Panc1 (cell line): ENCODE results near the gene GVQW3. TPM values are rescaled to one million over a fixed set of nuclear protein-coding genes. Genes with fewer than 3 reads are reported as not detected.

Source experiments
- ATAC-seq: fragments of 200-7000 bp; cut with Tn5 transposase; 2 replicates; pipeline ENCODE4 v1.9.1; 2020; ENCODE audit warnings: mild to moderate bottlenecking, moderate library complexity
- BruUV-seq: library from RNA; stranded (reverse); fragments of 400-500 nt; replicated peaks from 2 replicates; lab custom pipeline; 2021; lab: Mats Ljungman, UMichigan
- CTCF ChIA-PET: fragments of 300-600 bp; sonication (Branson Sonifier 250); formaldehyde crosslinking; loops from one replicate; lab custom pipeline; 2022; ENCODE audit warnings: antibody characterized with exemption; lab: Charles Lee
- POLR2A ChIA-PET: fragments of 300-600 bp; sonication (Branson Sonifier 250); formaldehyde crosslinking; loops from one replicate; lab custom pipeline; 2022; ENCODE audit warnings: antibody characterized with exemption; lab: Charles Lee
- DNase-seq: peaks from one replicate; pipeline ENCODE4 v3.0.0-alpha.2; 2010; ENCODE audit warnings: low read depth, low spot score
- H3K27ac ChIP-seq: 2 replicates; pipeline ENCODE4 v1.5.1; 2011; ENCODE audit warnings: mild to moderate bottlenecking, low read length, inconsistent platforms
- H3K27me3 ChIP-seq: fragments of 200-500 bp; sonication (Bioruptor generic); 2 replicates; pipeline ENCODE4 v1.6.0; 2014; ENCODE audit warnings: low read length, inconsistent platforms; ENCODE audit not compliant: control insufficient read depth, insufficient read depth
- H3K36me3 ChIP-seq: fragments of 200-500 bp; sonication (Bioruptor generic); 2 replicates; pipeline ENCODE4 v1.5.1; 2014; ENCODE audit warnings: inconsistent platforms, mild to moderate bottlenecking, low read length, moderate library complexity; ENCODE audit not compliant: control insufficient read depth, insufficient read depth
- H3K4me1 ChIP-seq: 2 replicates; pipeline ENCODE4 v1.5.1; 2011; ENCODE audit warnings: inconsistent platforms, mild to moderate bottlenecking, low read length, moderate library complexity; ENCODE audit not compliant: control insufficient read depth, insufficient read depth
- H3K4me3 ChIP-seq, 2 experiments: 2 replicates each; pipeline ENCODE4 v1.5.1; 2011 to 2012; ENCODE audit warnings: low read depth in 2 of 2, low read length in 2 of 2, mild to moderate bottlenecking in 2 of 2, inconsistent platforms in 1 of 2, moderate library complexity in 1 of 2
- H3K9me3 ChIP-seq: fragments of 200-500 bp; sonication (Bioruptor generic); 2 replicates; pipeline ENCODE4 v1.5.1; 2014; ENCODE audit warnings: low read depth, mild to moderate bottlenecking, inconsistent platforms, low read length, moderate library complexity; ENCODE audit not compliant: control insufficient read depth, insufficient read depth
- POLR2AphosphoS5 ChIP-seq: IDR thresholded peaks from 2 replicates; pipeline ENCODE4 v1.6.1; 2012; ENCODE audit warnings: mild to moderate bottlenecking, low read depth, low read length, moderate library complexity
- SIN3A ChIP-seq: IDR thresholded peaks from 2 replicates; pipeline ENCODE4 v1.6.1; 2012; ENCODE audit warnings: low read depth, mild to moderate bottlenecking, low read length, moderate library complexity, borderline replicate concordance; ENCODE audit not compliant: insufficient read depth
- TCF7L2 ChIP-seq: IDR thresholded peaks from 2 replicates; pipeline ENCODE4 v1.6.1; 2011; ENCODE audit warnings: mild to moderate bottlenecking, low read depth, low read length, inconsistent platforms
- in situ Hi-C: cut with HindIII; loops from 2 replicates; pipeline ENCODE4 v1.10.0; 2016; ENCODE audit warnings: low sequenced_read_pairs, low pct_unique_long_range_greater_than_20kb
- intact Hi-C: fragments of 100-400 bp; cut with micrococcal nuclease; formaldehyde crosslinking; loops from one replicate; pipeline ENCODE4 v1.10.0; 2022; ENCODE audit not compliant: unreplicated experiment
- total RNA-seq: library from RNA; stranded (reverse); gene quantifications from one replicate; pipeline ENCODE4 v1.2.1, GENCODE V29; 2021; ENCODE audit not compliant: unreplicated experiment
- TF ChIP-seq, protein P1 (sequence below): fragments of 450-650 bp; IDR thresholded peaks from 2 replicates; pipeline ENCODE4 v1.5.1; 2017; ENCODE audit warnings: mild to moderate bottlenecking
- TF ChIP-seq, protein P2 (sequence below), 2 experiments: IDR thresholded peaks; 2 replicates each; pipeline ENCODE4 v1.6.1; 2011 to 2012; ENCODE audit warnings: low read depth in 2 of 2, control low read depth in 1 of 2, low read length in 1 of 2, mild to moderate bottlenecking in 1 of 2, moderate library complexity in 1 of 2; ENCODE audit not compliant: insufficient read depth in 1 of 2

The GVQW3 gene
- total RNA-seq, 1 experiment from 2014 or later = 3.2 TPM

DNA sequence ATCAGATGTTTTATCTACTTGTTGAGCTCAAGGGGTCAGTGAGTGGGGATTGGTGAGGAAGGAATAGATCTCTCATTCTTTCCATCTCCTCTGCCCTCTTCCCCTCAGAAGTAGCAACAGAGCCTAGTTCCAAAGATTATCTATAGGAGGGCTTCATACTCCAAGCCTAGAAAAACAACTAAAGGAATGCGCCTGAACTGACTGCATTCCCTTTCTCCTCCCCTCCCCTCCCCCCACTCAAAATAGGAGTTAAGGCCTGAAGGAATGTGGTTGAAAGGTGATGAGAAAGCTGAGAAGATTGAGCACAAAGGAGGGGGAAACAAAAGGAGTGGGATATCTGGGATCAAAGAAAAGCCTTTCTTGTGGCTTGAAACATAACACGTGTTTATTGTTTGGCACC is 74.2 kb downstream of the GVQW3 start:
- Histone ChIP-seq H3K27ac (no peak overlapping the region), H3K4me3 (no peak overlapping the region), H3K36me3 (peaks cover 10% of the 10 kb centered on the region; the same call in 1 of the 2 replicates), H3K9me3 (no peaks in the 10 kb centered on the region), H3K27me3 (no peaks in the 10 kb centered on the region), H3K4me1 (peaks cover 3% of the 10 kb centered on the region; the same call in 1 of the 2 replicates)
- in situ Hi-C loops = no loop called here
- TF ChIP-seq SIN3A = no peak
- TF ChIP-seq POLR2AphosphoS5 = no peak
- TF ChIP-seq, protein P1, sequence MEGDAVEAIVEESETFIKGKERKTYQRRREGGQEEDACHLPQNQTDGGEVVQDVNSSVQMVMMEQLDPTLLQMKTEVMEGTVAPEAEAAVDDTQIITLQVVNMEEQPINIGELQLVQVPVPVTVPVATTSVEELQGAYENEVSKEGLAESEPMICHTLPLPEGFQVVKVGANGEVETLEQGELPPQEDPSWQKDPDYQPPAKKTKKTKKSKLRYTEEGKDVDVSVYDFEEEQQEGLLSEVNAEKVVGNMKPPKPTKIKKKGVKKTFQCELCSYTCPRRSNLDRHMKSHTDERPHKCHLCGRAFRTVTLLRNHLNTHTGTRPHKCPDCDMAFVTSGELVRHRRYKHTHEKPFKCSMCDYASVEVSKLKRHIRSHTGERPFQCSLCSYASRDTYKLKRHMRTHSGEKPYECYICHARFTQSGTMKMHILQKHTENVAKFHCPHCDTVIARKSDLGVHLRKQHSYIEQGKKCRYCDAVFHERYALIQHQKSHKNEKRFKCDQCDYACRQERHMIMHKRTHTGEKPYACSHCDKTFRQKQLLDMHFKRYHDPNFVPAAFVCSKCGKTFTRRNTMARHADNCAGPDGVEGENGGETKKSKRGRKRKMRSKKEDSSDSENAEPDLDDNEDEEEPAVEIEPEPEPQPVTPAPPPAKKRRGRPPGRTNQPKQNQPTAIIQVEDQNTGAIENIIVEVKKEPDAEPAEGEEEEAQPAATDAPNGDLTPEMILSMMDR = no peak
- TF ChIP-seq TCF7L2 = no peak
- TF ChIP-seq, protein P2, sequence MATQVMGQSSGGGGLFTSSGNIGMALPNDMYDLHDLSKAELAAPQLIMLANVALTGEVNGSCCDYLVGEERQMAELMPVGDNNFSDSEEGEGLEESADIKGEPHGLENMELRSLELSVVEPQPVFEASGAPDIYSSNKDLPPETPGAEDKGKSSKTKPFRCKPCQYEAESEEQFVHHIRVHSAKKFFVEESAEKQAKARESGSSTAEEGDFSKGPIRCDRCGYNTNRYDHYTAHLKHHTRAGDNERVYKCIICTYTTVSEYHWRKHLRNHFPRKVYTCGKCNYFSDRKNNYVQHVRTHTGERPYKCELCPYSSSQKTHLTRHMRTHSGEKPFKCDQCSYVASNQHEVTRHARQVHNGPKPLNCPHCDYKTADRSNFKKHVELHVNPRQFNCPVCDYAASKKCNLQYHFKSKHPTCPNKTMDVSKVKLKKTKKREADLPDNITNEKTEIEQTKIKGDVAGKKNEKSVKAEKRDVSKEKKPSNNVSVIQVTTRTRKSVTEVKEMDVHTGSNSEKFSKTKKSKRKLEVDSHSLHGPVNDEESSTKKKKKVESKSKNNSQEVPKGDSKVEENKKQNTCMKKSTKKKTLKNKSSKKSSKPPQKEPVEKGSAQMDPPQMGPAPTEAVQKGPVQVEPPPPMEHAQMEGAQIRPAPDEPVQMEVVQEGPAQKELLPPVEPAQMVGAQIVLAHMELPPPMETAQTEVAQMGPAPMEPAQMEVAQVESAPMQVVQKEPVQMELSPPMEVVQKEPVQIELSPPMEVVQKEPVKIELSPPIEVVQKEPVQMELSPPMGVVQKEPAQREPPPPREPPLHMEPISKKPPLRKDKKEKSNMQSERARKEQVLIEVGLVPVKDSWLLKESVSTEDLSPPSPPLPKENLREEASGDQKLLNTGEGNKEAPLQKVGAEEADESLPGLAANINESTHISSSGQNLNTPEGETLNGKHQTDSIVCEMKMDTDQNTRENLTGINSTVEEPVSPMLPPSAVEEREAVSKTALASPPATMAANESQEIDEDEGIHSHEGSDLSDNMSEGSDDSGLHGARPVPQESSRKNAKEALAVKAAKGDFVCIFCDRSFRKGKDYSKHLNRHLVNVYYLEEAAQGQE (IDR thresholded peaks at IDR 0.05; ENCODE audit: insufficient read depth in 1 of 2, low read depth in 2 of 2, low read length in 1 of 2) = no peak
- no peak for ATAC-seq
- no TSS peak for BruUV-seq
- intact Hi-C loops = no loop called here
- CTCF ChIA-PET = interaction anchor here (0.6 kb wide), 1 partner anchor 8 kb away, joined by 9 read pairs; no protein-coding TSS in a partner anchor
- DNase-seq = no peak
- POLR2A ChIA-PET = no interaction called here

DNA sequence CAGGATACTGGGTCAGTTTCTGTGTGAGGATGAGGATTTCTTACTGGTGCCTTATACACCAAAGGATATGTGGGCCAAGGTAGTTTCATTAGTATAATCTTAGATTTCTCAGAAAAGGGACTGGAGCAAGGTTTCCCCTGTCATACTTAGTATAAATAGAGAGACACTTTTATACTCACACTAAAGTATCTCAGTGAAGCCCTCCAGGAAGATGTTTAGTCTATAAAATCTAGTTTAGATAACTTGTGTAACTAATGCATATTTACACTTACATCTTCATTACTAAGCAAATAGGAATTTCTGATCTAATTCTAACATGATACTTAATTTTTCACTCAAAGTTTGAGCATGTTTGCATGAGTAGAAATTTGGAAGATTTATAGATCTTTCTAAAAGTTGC is 74.8 kb downstream of the GVQW3 start:
- H3K36me3 ChIP-seq = peaks cover 10% of the 10 kb centered on the region; the same call in 1 of the 2 replicates

More for the DNA sequence above, 74.8 kb downstream of the GVQW3 start:
- BruUV-seq = no TSS peak
- ChIA-PET CTCF (no interaction called here), POLR2A (no interaction called here)
- no peaks in the 10 kb centered on the region for H3K9me3 ChIP-seq
- peaks cover 3% of the 10 kb centered on the region; the same call in 1 of the 2 replicates for H3K4me1 ChIP-seq
- intact Hi-C loops (no loop called here), in situ Hi-C loops (no loop called here)
- no peak for DNase-seq
- no peaks in the 10 kb centered on the region for H3K27me3 ChIP-seq
- H3K4me3 ChIP-seq = no peak overlapping the region
- TF ChIP-seq, protein P1 = no peak
- TF ChIP-seq POLR2AphosphoS5 = no peak
- TF ChIP-seq TCF7L2 = no peak
- TF ChIP-seq, protein P2 (IDR thresholded peaks at IDR 0.05; ENCODE audit: insufficient read depth in 1 of 2, low read depth in 2 of 2, low read length in 1 of 2) = no peak
- no peak for TF ChIP-seq SIN3A
- ATAC-seq = no peak
- no peak overlapping the region for H3K27ac ChIP-seq
